ENCODE measurements around the gene GNAT3.

Gene GNAT3

DNA sequence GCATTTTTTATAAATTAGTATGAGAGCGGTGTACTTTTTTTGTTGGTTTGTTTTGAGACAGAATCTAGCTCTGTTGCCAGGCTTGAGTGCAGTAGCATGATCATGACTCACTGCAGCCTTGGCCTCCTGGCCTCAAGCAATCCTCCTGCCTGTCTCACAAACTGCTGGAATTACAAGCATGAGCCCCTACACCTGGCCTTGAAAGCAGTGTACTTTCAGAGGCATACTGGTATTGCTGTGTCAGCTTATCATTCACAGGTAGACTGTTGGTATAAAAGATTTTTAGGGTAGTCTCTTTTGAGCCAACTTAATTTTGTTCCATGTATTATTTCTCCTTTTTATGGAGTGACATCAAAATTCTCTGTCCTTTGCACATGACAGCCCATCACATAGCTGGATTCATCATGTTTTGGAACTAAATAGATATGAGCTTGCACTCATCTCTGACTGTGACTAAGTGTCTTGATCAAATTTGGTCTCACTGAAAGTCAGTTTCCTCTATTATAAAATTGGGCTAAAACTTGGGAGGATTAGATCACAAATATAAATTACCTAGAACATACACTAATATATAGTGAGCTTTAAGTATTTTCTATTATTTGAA is 12.4 kb downstream of the GNAT3 start:
- DNase-seq, result no peak

DNA sequence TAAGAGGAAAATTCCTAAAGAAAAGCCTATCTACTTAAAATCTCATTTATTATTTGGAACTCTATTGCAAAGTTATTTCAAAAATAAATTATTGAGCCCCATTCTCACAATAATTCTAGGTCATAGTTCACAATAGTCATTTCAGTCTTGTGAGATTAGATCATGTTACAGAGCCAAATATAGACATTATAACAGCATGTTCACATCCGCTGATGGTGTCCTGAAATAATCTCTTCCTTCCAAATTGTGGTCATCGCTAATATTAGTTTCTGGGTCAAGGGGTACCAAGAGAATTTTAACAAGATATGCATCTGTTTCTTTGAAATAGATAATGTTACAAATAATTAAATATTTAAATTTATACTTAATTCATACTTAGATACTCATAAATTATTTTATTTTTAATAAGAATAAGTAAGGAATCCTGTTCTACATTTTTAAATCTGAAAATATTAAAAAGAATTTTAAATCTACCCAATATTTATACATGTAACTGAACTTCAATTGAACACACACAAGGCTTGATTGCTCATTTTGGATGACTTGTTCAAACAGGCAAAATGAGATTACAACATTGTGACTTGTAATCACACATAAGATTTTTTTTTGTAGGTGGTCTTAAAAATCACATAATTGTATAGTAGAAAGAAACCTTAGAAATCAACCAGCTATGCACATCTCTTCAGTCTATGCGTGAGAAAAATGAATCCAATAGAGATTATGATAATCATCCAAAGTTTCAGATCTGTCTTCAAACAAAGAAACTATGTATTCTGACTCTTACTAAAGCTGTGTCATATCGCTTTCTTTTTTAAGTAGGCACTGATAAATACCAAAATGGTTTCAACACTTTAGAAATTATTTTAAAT is 13.1 kb downstream of the GNAT3 start:
- DNase-seq, result no peak

GRCh38 chr7:80496586-80496985 is 15.3 kb downstream of the GNAT3 start:
- no peak for DNase-seq

GRCh38 chr7:80493121-80493849 is 18.6 kb downstream of the GNAT3 start:
- DNase-seq, result no peak

DNA sequence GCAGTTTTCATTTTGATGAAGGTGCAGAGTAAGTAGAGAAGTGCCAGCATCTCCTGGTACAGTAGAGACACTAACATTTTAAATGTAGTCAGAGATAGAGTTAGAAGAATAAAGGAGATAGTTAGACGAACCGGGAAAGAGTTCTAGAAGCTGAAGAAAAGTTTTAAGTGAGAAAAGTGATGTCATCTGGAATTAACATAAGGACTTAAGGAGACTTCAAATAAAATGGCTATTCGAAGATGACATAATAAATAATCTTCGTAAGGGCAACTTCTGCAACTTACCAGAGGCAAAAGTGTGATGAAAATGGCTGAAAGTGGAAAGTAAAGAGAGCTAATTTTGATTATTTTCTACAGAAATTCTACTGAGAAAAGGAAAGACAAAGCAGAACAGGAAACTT is 20.4 kb downstream of the GNAT3 start:
- DNase-seq, result no peak

- DNase-seq, result no peak
Observed at GRCh38 chr7:80488851-80489370, 23.0 kb downstream of the GNAT3 start.

DNA sequence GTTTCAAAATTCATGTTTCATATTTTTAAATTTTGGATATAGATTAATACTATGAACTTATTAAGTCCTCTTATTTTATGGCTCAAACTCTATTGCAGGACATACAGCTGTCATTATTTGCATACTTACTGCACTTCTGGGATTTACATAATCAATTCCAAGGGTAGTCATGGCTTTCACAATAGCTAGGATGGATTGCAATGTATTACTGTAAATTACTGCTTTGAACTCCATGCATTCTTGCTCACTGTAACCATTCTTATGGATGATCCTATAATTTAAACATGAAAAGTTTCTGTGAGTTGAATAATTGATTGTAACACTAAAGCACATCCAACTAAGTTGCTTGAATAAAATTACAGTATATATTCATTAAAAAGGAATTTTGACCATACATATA is 23.5 kb downstream of the GNAT3 start:
- no peak for DNase-seq

- DNase-seq, result no peak
Observed at GRCh38 chr7:80485721-80486120, 26.1 kb downstream of the GNAT3 start.

- DNase-seq, result no peak
Observed at GRCh38 chr7:80482950-80483349, 28.9 kb downstream of the GNAT3 start.

- DNase-seq, result no peak
Observed at GRCh38 chr7:80481196-80481884, 30.5 kb downstream of the GNAT3 start.

- DNase-seq, result no peak
Observed at GRCh38 chr7:80480566-80480965, 31.3 kb downstream of the GNAT3 start.

- no peak for DNase-seq
Observed at GRCh38 chr7:80478683-80479082, 33.2 kb downstream of the GNAT3 start.

DNA sequence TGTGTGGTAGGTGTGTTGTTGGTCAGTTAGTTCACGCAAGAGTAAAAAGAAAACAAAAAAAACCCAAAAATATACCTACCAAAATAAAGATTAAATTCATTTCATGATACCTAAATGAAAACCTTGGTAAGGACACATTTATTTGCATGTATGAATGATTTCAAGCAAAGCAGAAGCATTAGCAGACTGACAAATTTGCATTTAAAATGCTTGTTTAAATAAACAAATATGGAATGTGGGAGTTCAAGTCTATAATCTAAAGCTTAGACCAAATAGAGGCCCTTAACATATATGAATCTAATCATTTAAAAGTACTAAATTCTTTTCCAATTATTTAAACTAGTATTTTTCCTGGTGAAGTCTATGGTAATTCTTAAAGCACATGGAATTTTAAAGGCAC is 35.8 kb downstream of the GNAT3 start:
- no peak for DNase-seq

DNA sequence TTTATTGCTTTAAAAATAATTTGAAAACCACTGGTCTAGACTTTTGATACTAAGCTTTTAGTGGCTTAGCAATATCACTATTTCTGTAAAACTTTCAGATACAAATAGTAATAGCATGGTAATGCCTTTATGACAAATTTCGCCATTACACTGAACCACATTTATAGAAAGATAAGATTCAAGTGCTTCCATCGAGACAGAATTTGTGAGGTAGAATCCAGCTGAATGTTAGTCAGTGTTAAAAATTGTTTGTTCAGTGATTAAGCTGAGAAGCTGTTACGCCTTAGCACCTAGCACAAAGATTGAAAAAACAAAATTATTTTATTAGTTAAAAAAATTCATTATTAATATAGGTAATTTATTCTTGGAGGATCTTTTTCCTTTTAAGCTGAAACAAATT is 36.5 kb downstream of the GNAT3 start:
- no peak for DNase-seq

DNA sequence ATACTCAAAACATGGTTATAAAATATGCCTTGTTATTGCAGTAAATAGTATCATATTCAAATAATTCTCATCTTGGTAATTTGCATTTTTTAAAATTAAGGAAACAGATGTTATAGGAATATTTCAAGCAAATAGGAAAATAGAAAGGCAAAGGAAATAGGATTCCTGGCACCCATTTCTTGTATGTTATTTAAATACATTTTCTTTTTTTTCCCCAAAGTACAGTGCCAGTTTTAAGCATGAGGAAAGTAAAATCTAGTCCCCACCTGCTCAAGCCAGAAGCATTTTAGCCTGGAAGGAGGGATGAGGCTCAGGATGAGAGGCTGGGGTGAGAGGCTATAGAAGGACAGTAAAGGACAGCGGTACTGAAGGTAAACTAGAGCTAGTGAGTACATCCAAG is 38.1 kb downstream of the GNAT3 start:
- no peak for DNase-seq

GRCh38 chr7:80472491-80473200 is 39.2 kb downstream of the GNAT3 start:
- no peak for DNase-seq

DNA sequence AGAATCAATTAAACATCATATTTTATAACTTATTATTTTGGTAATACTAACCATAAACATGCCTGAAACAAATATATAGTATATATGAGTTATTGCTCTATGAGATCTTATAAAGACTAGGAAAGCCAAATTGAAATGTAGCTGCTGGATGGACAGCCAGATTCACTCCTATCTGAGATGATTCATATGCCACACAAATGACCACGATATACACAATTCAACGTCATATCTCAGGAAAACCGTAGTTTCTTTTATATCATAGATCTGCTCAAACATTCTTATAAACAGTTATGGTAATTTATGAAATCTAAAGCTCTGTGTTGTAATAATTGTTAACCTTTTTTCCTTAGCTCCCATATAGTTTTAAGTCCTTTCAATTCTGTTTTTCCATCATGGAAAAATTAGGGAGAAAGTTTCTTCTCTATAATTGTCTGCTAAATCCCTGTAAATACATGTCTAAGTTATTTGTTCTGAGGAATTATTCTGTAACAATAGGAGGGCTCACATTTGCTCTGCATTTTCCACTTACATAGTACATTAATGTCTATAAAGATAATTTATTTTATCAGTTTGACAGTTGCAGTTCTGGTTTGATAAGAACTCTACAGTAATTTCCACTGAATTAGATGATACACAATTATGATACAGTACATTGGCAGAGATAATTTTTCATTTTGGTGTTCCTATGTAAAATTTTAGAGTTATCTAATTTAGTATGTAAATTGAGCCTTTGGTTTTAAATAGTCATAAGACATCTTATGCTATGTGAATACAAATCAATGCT is 42.7 kb downstream of the GNAT3 start:
- no peak for DNase-seq

DNA sequence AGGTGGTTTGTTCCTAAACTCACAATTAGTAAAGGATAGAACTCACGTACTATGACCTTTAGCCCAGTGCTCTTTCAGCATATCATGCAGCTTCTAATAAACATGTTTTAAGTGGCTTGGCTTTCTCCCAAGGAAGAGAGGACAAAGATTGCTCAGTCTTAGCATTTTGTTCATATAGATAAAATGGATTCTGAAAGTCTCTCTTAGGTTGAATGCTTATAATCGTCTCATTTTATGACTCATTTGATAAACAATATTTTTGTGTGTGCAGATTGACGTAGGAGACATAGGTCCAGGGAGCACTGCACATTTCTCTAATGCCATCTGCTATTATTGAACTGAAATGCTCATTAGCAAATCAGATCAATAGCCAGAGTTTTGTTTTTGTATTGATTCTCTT is 44.8 kb downstream of the GNAT3 start:
- DNase-seq, result no peak

GRCh38 chr7:80466636-80467035 is 45.2 kb downstream of the GNAT3 start:
- DNase-seq, result no peak

DNA sequence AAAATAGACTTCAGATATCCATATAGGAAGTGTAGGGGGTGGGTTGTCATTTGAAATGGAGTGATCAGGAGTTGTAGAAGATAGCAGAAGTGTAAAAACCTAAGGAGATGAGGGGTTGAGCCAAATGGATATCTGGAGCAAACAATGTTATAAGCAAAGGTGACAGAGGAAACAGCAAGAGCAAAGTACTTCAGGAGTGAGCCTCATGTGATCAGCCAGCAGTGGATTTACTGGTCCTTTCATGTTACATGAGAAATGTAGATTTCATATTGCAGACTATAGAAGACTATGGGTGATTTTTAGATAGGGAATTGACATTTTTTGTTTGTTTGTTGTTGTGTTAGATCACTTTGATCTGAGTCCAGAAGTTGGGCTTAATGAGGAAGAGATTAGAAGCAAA is 47.7 kb downstream of the GNAT3 start:
- no peak for DNase-seq

DNA sequence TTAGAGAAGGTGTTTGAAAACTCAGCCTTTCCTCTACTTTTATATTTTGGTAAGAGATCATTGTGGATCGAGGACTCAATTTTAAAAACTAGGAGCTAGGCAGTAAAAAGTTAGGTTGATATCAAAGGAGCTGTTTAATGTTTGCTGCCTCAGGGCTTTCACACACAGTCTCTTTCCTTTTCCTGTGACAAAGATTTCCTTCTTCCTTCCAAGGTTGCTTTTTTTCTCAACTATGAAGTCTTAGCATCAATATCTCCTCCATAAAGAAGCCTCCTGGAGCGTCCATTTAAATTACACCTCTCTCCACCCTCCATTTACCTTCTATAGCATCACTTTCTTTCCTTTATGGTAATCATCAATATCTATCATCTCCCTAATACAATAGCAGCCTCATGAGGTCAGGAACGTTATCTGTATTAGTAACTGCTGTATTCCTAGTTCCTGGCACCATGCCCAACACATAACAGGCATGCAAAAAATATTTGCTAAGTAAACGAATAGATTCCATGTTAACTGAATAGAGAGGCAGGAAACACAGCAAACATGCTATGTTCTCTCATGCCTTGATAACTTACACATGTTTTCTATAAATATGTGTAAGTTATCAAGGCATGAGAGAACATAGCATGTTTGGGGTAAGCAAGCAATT is 48.5 kb downstream of the GNAT3 start:
- DNase-seq, result no peak
